ENCODE results near the gene AHCYL2. TPM values are rescaled to one million over a fixed set of nuclear protein-coding genes. Genes with fewer than 3 reads are reported as not detected.
A peak's percentile ranks its signal among the peaks of the same experiment; 100 is the strongest.

Gene AHCYL2
- total RNA-seq, 1 experiment from 2014 or later: 17.0 TPM

GRCh38 chr7:129389829-129390228 lies 165.0 kb downstream of the AHCYL2 start:
- CTCF ChIA-PET: interaction anchor here (1.4 to 4.3 kb wide), 3 partner anchors 11 to 22 kb away, joined by 3 to 30 read pairs (median 7); no protein-coding TSS in a partner anchor

GRCh38 chr7:129390314-129390713 lies 165.5 kb downstream of the AHCYL2 start:
- no TSS peak for BruUV-seq (replicated peaks)
- Histone ChIP-seq H3K27me3 (ENCODE audit: insufficient read depth, low read length) (no peaks in the 10 kb centered on the region), H3K9me2 (ENCODE audit: insufficient read depth) (no peaks in the 10 kb centered on the region), H4K20me1 (ENCODE audit: insufficient read depth) (no peaks in the 10 kb centered on the region), H2AFZ (ENCODE audit: low read depth, low read length, poor library complexity, severe bottlenecking) (no peak overlapping the region), H3K4me3 (replicated peaks in 1 of 2; ENCODE audit: low read depth in 1 of 2, low read length in 2 of 2) (no peak overlapping the region), H3K9me3 (ENCODE audit: control insufficient read depth in 1 of 2, insufficient read depth in 1 of 2, low read depth in 1 of 2, low read length in 2 of 2) (no peaks in the 10 kb centered on the region), H3K9ac (ENCODE audit: low read length) (no peak overlapping the region), H3K79me2 (ENCODE audit: insufficient read depth, low read length) (no peaks in the 10 kb centered on the region), H3K4me2 (ENCODE audit: low read length) (no peak overlapping the region), H3K4me1 (ENCODE audit: control insufficient read depth in 1 of 2, insufficient read depth in 2 of 2, low read length in 2 of 2) (no peaks in the 10 kb centered on the region), H3K27ac (ENCODE audit: low read depth, low read length) (no peak overlapping the region), H3K36me3 (ENCODE audit: control insufficient read depth in 1 of 2, insufficient read depth in 2 of 2, low read length in 2 of 2) (no peaks in the 10 kb centered on the region)
- TF ChIP-seq RAD21 (IDR thresholded peaks at IDR 0.05; ENCODE audit: low read depth): no peak
- no peak for TF ChIP-seq EGR1 (IDR thresholded peaks at IDR 0.05; ENCODE audit: low read depth)
- no peak for TF ChIP-seq SIN3A (IDR thresholded peaks at IDR 0.05; ENCODE audit: low read depth)
- RAD21 ChIA-PET (ENCODE audit: low non-redundant PET in 1 of 2, low total read pairs in 2 of 2, uncharacterized antibody in 2 of 2, unreplicated experiment in 2 of 2): no interaction called here
- ATAC-seq (no peak), DNase-seq (ENCODE audit: low read depth, low spot score) (no peak)
- intact Hi-C loops (cut with micrococcal nuclease): no loop called here
- CTCF ChIA-PET: interaction anchor here (1.1 to 4.3 kb wide), 3 partner anchors 13 to 23 kb away, joined by 3 to 30 read pairs (median 7); no protein-coding TSS in a partner anchor
- POLR2A ChIA-PET: no interaction called here

More at GRCh38 chr7:129389829-129390228, 165.0 kb downstream of the AHCYL2 start:
- H3K9me2 ChIP-seq (ENCODE audit: insufficient read depth): no peaks in the 10 kb centered on the region
- H3K9ac ChIP-seq (ENCODE audit: low read length): no peak overlapping the region
- no peaks in the 10 kb centered on the region for H3K79me2 ChIP-seq (ENCODE audit: insufficient read depth, low read length)
- no peaks in the 10 kb centered on the region for H3K9me3 ChIP-seq (ENCODE audit: control insufficient read depth in 1 of 2, insufficient read depth in 1 of 2, low read depth in 1 of 2, low read length in 2 of 2)
- no peak for DNase-seq (ENCODE audit: low read depth, low spot score)
- no peak for TF ChIP-seq ELF1 (IDR thresholded peaks at IDR 0.05; ENCODE audit: borderline replicate concordance, low read depth)
- peak in 2 of 3 experiments; percentile 19 to 21; a peak in 2 of 6 replicates for TF ChIP-seq CTCF (IDR thresholded peaks at IDR 0.05 in 2 of 3, conservative IDR thresholded peaks at IDR 0.05 in 1 of 3; ENCODE audit: borderline replicate concordance in 1 of 3, insufficient read depth in 1 of 3, low read depth in 2 of 3, low read length in 2 of 3)
- no peak overlapping the region for H3K27ac ChIP-seq (ENCODE audit: low read depth, low read length)
- H4K20me1 ChIP-seq (ENCODE audit: insufficient read depth): no peaks in the 10 kb centered on the region
- H3K4me1 ChIP-seq (ENCODE audit: control insufficient read depth in 1 of 2, insufficient read depth in 2 of 2, low read length in 2 of 2): no peaks in the 10 kb centered on the region
- no peak overlapping the region for H3K4me2 ChIP-seq (ENCODE audit: low read length)
- intact Hi-C loops (cut with micrococcal nuclease): no loop called here
- no TSS peak for BruUV-seq (replicated peaks)
- no peak for ATAC-seq
- POLR2A ChIA-PET: no interaction called here
- RAD21 ChIA-PET (ENCODE audit: low non-redundant PET in 1 of 2, low total read pairs in 2 of 2, uncharacterized antibody in 2 of 2, unreplicated experiment in 2 of 2): no interaction called here
- H3K36me3 ChIP-seq (ENCODE audit: control insufficient read depth in 1 of 2, insufficient read depth in 2 of 2, low read length in 2 of 2): no peaks in the 10 kb centered on the region
- no peak overlapping the region for H2AFZ ChIP-seq (ENCODE audit: low read depth, low read length, poor library complexity, severe bottlenecking)
- H3K4me3 ChIP-seq (replicated peaks in 1 of 2; ENCODE audit: low read depth in 1 of 2, low read length in 2 of 2): no peak overlapping the region
- no peaks in the 10 kb centered on the region for H3K27me3 ChIP-seq (ENCODE audit: insufficient read depth, low read length)

All from HCT116 (cell line).